Sigmoid colon (tissue), 7 donors: Measurements from ENCODE around the gene MCHR1. TPM values are rescaled to one million over a fixed set of nuclear protein-coding genes. Genes with fewer than 3 reads are reported as not detected.
"Not testable (repeated sequence)": the region's sequence is repeated elsewhere in the genome, so short reads cannot be mapped to it uniquely, and the experiment has no call there.

ENCODE experiments used
- DNase-seq: peaks from one replicate; pipeline ENCODE4 v3.0.0-alpha.2; 2019
- H3K27ac ChIP-seq, 4 donors: fragments of 200-600 bp; sonication (generic); one replicate each; pipeline ENCODE4 v1.5.1; 2016 to 2019; ENCODE audit warnings: mild to moderate bottlenecking in 1 of 4
- H3K27me3 ChIP-seq, 3 donors: fragments of 200-600 bp; sonication (generic); one replicate each; pipeline ENCODE4 v1.5.1; 2019; ENCODE audit warnings: mild to moderate bottlenecking in 1 of 3
- H3K36me3 ChIP-seq, 4 donors: fragments of 200-600 bp; sonication (generic); one replicate each; pipeline ENCODE4 v1.5.1; 2016 to 2019
- H3K4me1 ChIP-seq, 4 donors: fragments of 200-600 bp; sonication (generic); one replicate each; pipeline ENCODE4 v1.5.1; 2017 to 2019
- H3K4me3 ChIP-seq, 4 donors: fragments of 200-600 bp; sonication (generic); one replicate each; pipeline ENCODE4 v1.5.1; 2017 to 2019; ENCODE audit warnings: mild to moderate bottlenecking in 2 of 4, moderate library complexity in 1 of 4
- H3K9me3 ChIP-seq, 4 donors: fragments of 200-600 bp in 3 of 4; sonication (generic) in 3 of 4; one replicate each; pipeline versions ENCODE4 v1.5.1 to v1.6.1; 2013 to 2019
- EP300 ChIP-seq, 4 donors: sonication (generic); formaldehyde crosslinking; IDR thresholded peaks; one replicate each; pipeline ENCODE4 v1.6.1; 2017; ENCODE audit warnings: antibody characterized with exemption in 4 of 4
- POLR2A ChIP-seq, 2 donors: fragments of 450-650 bp; IDR thresholded peaks; one replicate each; pipeline ENCODE4 v1.6.1; 2016; ENCODE audit warnings: antibody characterized with exemption in 2 of 2, mild to moderate bottlenecking in 2 of 2, moderate library complexity in 2 of 2
- POLR2AphosphoS5 ChIP-seq, 4 donors: sonication (generic); formaldehyde crosslinking; IDR thresholded peaks; one replicate each; pipeline ENCODE4 v1.6.1; 2017; ENCODE audit warnings: antibody characterized with exemption in 4 of 4
- WGBS, 2 donors: extraction: QIAGEN DNeasy Blood & Tissue Kit; methylation state at CpG; one replicate each; pipeline ENCODE4 v1.1.7; 2013; 5-methylcytosine and 5-hydroxymethylcytosine counted together
- intact Hi-C: fragments of 100-400 bp; cut with DNase I; formaldehyde crosslinking; loops from one replicate; pipeline ENCODE4 v1.15.1; 2023
- polyA plus RNA-seq, 3 donors: library from polyadenylated mRNA; stranded (reverse); fragments of 200-250 nt; gene quantifications; one replicate each; pipeline ENCODE4 v1.2.3, GENCODE V29; 2013
- total RNA-seq, 4 donors: library from RNA; depleted of rRNA; stranded (reverse); fragments of >200 nt; gene quantifications; one replicate each; pipeline ENCODE4 v1.1.0, GENCODE V29; 2016
- TF ChIP-seq, protein P1 (sequence below), 4 experiments: fragments of 450-650 bp in 3 of 4; fragments of 200-600 bp in 1 of 4; IDR thresholded peaks; one replicate each; pipeline ENCODE4 v1.5.1; 2016 to 2019; ENCODE audit warnings: antibody characterized with exemption in 4 of 4, mild to moderate bottlenecking in 3 of 4, moderate library complexity in 2 of 4
- donor health status: healthy with polysubstance abuse.
- donor health status: Bipolar disorder and iron deficiency.
- donor health status: healthy.

The MCHR1 gene
- total and polyA plus RNA-seq, 7 donors: 0.28 to 0.60 (median 0.44) TPM; not detected in 4

GRCh38 chr22:40674274-40674673, 5.0 kb upstream of the MCHR1 start:
- DNase-seq: no peak
- Histone ChIP-seq H3K4me3 (no peak overlapping the region), H3K36me3 (no peaks in the 10 kb centered on the region), H3K27ac (no peak overlapping the region), H3K27me3 (peaks cover 4 to 9% (median 5%) of the 10 kb centered on the region in 3 donors), H3K4me1 (peaks cover 0 to 7% (median 5%) of the 10 kb centered on the region in 4 donors), H3K9me3 (no peaks in the 10 kb centered on the region)
- WGBS, 2 donors: 86 to 90% methylated on average over 4 of the region's 4 CpGs
- intact Hi-C loops: no loop called here
- TF ChIP-seq, protein P1, sequence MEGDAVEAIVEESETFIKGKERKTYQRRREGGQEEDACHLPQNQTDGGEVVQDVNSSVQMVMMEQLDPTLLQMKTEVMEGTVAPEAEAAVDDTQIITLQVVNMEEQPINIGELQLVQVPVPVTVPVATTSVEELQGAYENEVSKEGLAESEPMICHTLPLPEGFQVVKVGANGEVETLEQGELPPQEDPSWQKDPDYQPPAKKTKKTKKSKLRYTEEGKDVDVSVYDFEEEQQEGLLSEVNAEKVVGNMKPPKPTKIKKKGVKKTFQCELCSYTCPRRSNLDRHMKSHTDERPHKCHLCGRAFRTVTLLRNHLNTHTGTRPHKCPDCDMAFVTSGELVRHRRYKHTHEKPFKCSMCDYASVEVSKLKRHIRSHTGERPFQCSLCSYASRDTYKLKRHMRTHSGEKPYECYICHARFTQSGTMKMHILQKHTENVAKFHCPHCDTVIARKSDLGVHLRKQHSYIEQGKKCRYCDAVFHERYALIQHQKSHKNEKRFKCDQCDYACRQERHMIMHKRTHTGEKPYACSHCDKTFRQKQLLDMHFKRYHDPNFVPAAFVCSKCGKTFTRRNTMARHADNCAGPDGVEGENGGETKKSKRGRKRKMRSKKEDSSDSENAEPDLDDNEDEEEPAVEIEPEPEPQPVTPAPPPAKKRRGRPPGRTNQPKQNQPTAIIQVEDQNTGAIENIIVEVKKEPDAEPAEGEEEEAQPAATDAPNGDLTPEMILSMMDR (IDR thresholded peaks at IDR 0.05): no peak
- no peak for TF ChIP-seq POLR2AphosphoS5 (IDR thresholded peaks at IDR 0.05)
- TF ChIP-seq EP300 (IDR thresholded peaks at IDR 0.05): no peak
- TF ChIP-seq POLR2A (IDR thresholded peaks at IDR 0.05): no peak

- DNase-seq, H3K4me3 ChIP-seq, H3K27ac ChIP-seq, H3K36me3 ChIP-seq, intact Hi-C loops, H3K9me3 ChIP-seq: not testable (repeated sequence)
- Histone ChIP-seq H3K27me3 (peaks cover 4 to 11% (median 5%) of the 10 kb centered on the region in 3 donors), H3K4me1 (peaks cover 0 to 13% (median 12%) of the 10 kb centered on the region in 4 donors)
- WGBS, 2 donors: 91 to 95% methylated on average over 4 of the region's 4 CpGs
Measured at GRCh38 chr22:40676166-40676565, 3.1 kb upstream of the MCHR1 start.

DNA sequence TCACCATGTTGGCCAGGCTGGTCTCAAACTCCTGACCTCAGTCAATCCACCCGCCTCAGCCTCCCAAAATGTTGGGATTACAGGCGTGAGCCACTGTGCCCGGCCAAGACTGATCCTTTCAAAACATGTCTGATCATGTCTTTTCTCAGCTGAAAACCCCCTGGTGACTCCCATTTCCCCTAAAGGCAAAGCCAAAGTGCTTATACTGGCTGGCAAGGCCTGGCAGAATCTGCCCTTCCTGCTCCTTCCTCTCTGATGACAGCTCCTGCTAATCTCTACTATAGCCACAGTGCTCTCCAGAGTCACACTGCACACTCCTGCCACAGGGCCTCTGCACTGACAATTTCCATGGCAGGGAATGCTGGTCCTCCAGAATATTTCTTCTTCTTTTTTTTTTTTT, 2.6 kb upstream of the MCHR1 start:
- TF ChIP-seq, protein P1 (IDR thresholded peaks at IDR 0.05): no peak
- no peak for TF ChIP-seq EP300 (IDR thresholded peaks at IDR 0.05)
- no peak for TF ChIP-seq POLR2AphosphoS5 (IDR thresholded peaks at IDR 0.05)
- TF ChIP-seq POLR2A (IDR thresholded peaks at IDR 0.05): no peak
- Histone ChIP-seq H3K27me3 (peaks cover 4 to 11% (median 5%) of the 10 kb centered on the region in 3 donors), H3K36me3 (no peaks in the 10 kb centered on the region), H3K4me3 (no peak overlapping the region), H3K9me3 (no peaks in the 10 kb centered on the region), H3K27ac (no peak overlapping the region), H3K4me1 (peaks cover 0 to 13% (median 12%) of the 10 kb centered on the region in 4 donors)
- intact Hi-C loops: no loop called here
- WGBS, 2 donors: 94 to 95% methylated on average over 3 of the region's 3 CpGs
- DNase-seq: no peak

DNA sequence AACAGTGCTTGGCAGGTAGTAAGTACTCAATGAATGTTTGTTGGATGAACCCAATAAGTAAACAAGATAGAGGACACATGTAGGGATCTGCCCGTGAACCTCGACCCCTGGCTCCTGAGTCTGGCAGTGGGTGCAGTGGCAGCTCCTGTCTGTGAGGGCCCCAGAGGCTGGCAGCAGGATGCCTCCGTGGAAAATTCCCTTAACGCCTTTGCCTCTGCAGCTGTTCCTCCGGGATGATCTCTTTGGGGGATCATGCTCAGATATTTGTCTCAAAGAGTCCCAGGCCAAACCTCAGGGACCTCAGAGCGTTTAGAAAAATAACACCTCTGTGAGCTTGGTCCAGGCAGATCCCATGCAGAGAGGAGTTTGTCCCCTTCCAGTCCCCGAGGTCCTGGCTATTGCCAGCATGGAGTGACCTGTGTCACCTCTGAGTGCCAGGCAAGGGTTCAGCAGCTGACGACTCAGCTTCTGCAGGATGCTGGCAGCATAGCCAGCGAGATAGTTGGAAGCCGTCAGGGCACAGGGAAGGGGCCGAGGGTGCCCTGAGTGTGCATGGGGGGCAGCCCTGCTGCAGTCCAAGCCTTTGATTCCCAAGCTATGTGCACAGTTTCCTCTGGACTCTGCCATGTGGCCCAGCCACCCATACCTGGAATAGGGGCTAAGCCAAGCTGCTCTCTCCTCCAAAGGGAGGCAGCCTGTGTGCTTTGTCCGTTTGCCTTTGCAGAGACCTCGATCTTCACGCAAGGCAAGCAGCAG, 613 bp upstream of the MCHR1 start:
- Histone ChIP-seq H3K36me3 (no peaks in the 10 kb centered on the region), H3K4me1 (peaks cover 0 to 25% (median 17%) of the 10 kb centered on the region in 4 donors), H3K9me3 (no peaks in the 10 kb centered on the region), H3K27me3 (peaks cover 4 to 11% (median 5%) of the 10 kb centered on the region in 3 donors), H3K4me3 (peak overlapping the region in 1 of 4 donors; percentile 35), H3K27ac (no peak overlapping the region)
- TF ChIP-seq POLR2A (IDR thresholded peaks at IDR 0.05): no peak
- WGBS, 2 donors: 52 to 76% methylated on average over 14 of the region's 14 CpGs
- DNase-seq: no peak
- intact Hi-C loops: no loop called here

GRCh38 chr22:40679964-40680818, 907 bp downstream of the MCHR1 start:
- H3K9me3 ChIP-seq: no peaks in the 10 kb centered on the region
- TF ChIP-seq EP300 (IDR thresholded peaks at IDR 0.05) (no peak), POLR2A (IDR thresholded peaks at IDR 0.05) (no peak), POLR2AphosphoS5 (IDR thresholded peaks at IDR 0.05) (no peak)
- TF ChIP-seq, protein P1 (IDR thresholded peaks at IDR 0.05): no peak
- peak overlapping the region in 1 of 4 donors; percentile 4 for H3K4me3 ChIP-seq
- no peaks in the 10 kb centered on the region for H3K36me3 ChIP-seq
- H3K4me1 ChIP-seq: peaks cover 0 to 25% (median 17%) of the 10 kb centered on the region in 4 donors
- intact Hi-C loops: loop anchor here (5.0 kb wide), 1 partner anchor 137 kb away; the partner anchor contains the start of gene SLC25A17
- peaks cover 4 to 11% (median 5%) of the 10 kb centered on the region in 3 donors for H3K27me3 ChIP-seq
- 51 to 57% methylated on average over 9 of the region's 9 CpGs for WGBS, 2 donors
- no peak overlapping the region for H3K27ac ChIP-seq
- no peak for DNase-seq
